Liver (tissue), 9 donors: ENCODE measurements around the gene HLA-DQB1. TPM values are rescaled to one million over a fixed set of nuclear protein-coding genes. Genes with fewer than 3 reads are reported as not detected.
"Not testable (repeated sequence)": the region's sequence is repeated elsewhere in the genome, so short reads cannot be mapped to it uniquely, and the experiment has no call there.

ENCODE experiments used
- DNase-seq: peaks from one replicate; pipeline ENCODE4 v3.0.0-alpha.2; 2017; ENCODE audit warnings: low spot score
- H3K27ac ChIP-seq, 2 donors: one replicate each; pipeline ENCODE4 v1.7.0; 2013; ENCODE audit warnings: inconsistent platforms in 2 of 2, low read length in 2 of 2, control low read depth in 1 of 2, low read depth in 1 of 2, mild to moderate bottlenecking in 1 of 2
- H3K27me3 ChIP-seq, 4 donors: one replicate each; pipeline versions ENCODE4 v1.6.1 to v1.7.0; 2013; ENCODE audit warnings: low read length in 3 of 4, inconsistent platforms in 1 of 4, mild to moderate bottlenecking in 1 of 4, moderate library complexity in 1 of 4; ENCODE audit not compliant: control insufficient read depth in 4 of 4, insufficient read depth in 4 of 4
- H3K36me3 ChIP-seq, 4 donors: one replicate each; pipeline versions ENCODE4 v1.6.1 to v1.7.0; 2013; ENCODE audit warnings: low read length in 3 of 4, mild to moderate bottlenecking in 3 of 4, low read depth in 1 of 4, moderate library complexity in 1 of 4; ENCODE audit not compliant: control insufficient read depth in 4 of 4, insufficient read depth in 3 of 4
- H3K4me1 ChIP-seq, 4 donors: one replicate each; pipeline versions ENCODE4 v1.6.1 to v1.7.0; 2013; ENCODE audit warnings: low read length in 3 of 4, mild to moderate bottlenecking in 3 of 4, moderate library complexity in 1 of 4; ENCODE audit not compliant: control insufficient read depth in 4 of 4, insufficient read depth in 4 of 4
- H3K4me3 ChIP-seq, 3 donors: one replicate each; pipeline versions ENCODE4 v1.6.1 to v1.7.0; 2013; ENCODE audit warnings: low read length in 3 of 3, control low read depth in 1 of 3, low read depth in 1 of 3, mild to moderate bottlenecking in 1 of 3
- H3K9ac ChIP-seq, 2 donors: one replicate each; pipeline ENCODE4 v1.7.0; 2013; ENCODE audit warnings: low read length in 2 of 2, mild to moderate bottlenecking in 2 of 2, moderate library complexity in 2 of 2, control low read depth in 1 of 2, low read depth in 1 of 2
- H3K9me3 ChIP-seq, 4 donors: one replicate each; pipeline versions ENCODE4 v1.6.1 to v1.7.0; 2013; ENCODE audit warnings: low read length in 3 of 4; ENCODE audit not compliant: control insufficient read depth in 4 of 4
- CTCF ChIP-seq: fragments of 150-350 bp; IDR thresholded peaks from 2 replicates; pipeline ENCODE4 v1.5.1; 2017; ENCODE audit warnings: improper control_type of control experiment, low read depth, low read length; ENCODE audit not compliant: missing input control
- EGR1 ChIP-seq, 2 donors: IDR thresholded peaks; 2 replicates each; pipeline ENCODE4 v1.6.1; 2016 to 2018; ENCODE audit warnings: antibody characterized with exemption in 2 of 2, low read depth in 2 of 2
- FOXA1 ChIP-seq: IDR thresholded peaks from 2 replicates; pipeline ENCODE4 v1.6.1; 2016; ENCODE audit warnings: antibody characterized with exemption
- ZBTB33 ChIP-seq: IDR thresholded peaks from 2 replicates; pipeline ENCODE4 v1.6.1; 2016; ENCODE audit warnings: antibody characterized with exemption
- WGBS: extraction: QIAGEN DNeasy Blood & Tissue Kit; methylation state at CpG from one replicate; pipeline ENCODE4 v1.1.7; 2013; 5-methylcytosine and 5-hydroxymethylcytosine counted together
- polyA plus RNA-seq, 2 donors: library from polyadenylated mRNA; stranded (reverse) in 1 of 2; unstranded in 1 of 2; fragments of 200-250 nt in 1 of 2; fragments of >200 nt in 1 of 2; fragmentation: Nextera tagmentation in 1 of 2; extraction: Ambion mirVana in 1 of 2; gene quantifications; one replicate each; pipeline versions ENCODE4 v1.2.1 to v1.2.3, GENCODE V29; 2013 to 2015
- total RNA-seq, 2 donors: library from RNA; depleted of rRNA; stranded (reverse); fragments of >200 nt; gene quantifications; one replicate each; pipeline ENCODE4 v1.2.3, GENCODE V29; 2014
- TF ChIP-seq, protein P1 (sequence below): IDR thresholded peaks from 2 replicates; pipeline ENCODE4 v1.6.1; 2016; ENCODE audit warnings: antibody characterized with exemption, mild to moderate bottlenecking
- donor health status: healthy.
- donor health status: healthy.
- donor health status: healthy.
- donor health status: healthy.
- donor health status: healthy.

Gene HLA-DQB1
- total and polyA plus RNA-seq, 4 donors: 1.9 to 12.4 (median 7.3) TPM

DNA sequence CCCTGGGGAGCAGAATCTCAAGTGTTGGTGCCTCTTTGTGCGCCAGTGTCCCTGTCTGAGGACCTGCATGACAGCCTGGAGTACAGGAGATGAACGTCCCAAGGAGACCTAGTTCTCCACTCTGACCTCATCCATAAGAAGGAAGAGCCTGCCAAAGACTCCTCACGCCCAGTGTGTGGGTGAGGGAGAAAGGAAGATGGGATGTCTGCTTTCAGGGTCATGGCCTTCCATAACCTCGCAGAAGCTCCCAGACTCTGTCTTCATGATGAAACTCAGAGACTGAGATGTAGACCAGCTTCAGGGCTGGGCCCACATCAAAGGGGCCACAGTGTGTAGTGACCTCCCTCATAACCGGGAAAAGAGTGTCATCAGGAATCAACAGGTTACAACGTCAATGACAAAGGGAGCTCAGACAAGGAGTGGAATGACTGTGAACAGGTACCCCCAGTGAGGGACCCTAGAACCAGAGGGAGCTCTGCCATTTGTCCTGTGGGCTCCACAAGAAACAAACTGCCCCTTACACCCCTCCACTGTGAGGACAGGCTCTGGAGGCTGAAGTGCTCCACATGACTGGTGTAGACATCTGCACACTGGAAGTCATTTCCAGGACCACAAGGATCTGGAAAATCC lies 8.1 kb downstream of the HLA-DQB1 start:
- no peak overlapping the region for H3K27ac ChIP-seq
- H3K4me3 ChIP-seq: no peak overlapping the region
- no peak for DNase-seq
- no peaks in the 10 kb centered on the region for H3K9me3 ChIP-seq
- WGBS: 59% methylated on average over 6 of the region's 6 CpGs
- H3K27me3 ChIP-seq: no peaks in the 10 kb centered on the region
- no peak overlapping the region for H3K9ac ChIP-seq
- TF ChIP-seq EGR1 (IDR thresholded peaks at IDR 0.05; ENCODE audit: low read depth in 2 of 2) (no peak), CTCF (no peak), ZBTB33 (no peak), FOXA1 (no peak)
- TF ChIP-seq, protein P1, sequence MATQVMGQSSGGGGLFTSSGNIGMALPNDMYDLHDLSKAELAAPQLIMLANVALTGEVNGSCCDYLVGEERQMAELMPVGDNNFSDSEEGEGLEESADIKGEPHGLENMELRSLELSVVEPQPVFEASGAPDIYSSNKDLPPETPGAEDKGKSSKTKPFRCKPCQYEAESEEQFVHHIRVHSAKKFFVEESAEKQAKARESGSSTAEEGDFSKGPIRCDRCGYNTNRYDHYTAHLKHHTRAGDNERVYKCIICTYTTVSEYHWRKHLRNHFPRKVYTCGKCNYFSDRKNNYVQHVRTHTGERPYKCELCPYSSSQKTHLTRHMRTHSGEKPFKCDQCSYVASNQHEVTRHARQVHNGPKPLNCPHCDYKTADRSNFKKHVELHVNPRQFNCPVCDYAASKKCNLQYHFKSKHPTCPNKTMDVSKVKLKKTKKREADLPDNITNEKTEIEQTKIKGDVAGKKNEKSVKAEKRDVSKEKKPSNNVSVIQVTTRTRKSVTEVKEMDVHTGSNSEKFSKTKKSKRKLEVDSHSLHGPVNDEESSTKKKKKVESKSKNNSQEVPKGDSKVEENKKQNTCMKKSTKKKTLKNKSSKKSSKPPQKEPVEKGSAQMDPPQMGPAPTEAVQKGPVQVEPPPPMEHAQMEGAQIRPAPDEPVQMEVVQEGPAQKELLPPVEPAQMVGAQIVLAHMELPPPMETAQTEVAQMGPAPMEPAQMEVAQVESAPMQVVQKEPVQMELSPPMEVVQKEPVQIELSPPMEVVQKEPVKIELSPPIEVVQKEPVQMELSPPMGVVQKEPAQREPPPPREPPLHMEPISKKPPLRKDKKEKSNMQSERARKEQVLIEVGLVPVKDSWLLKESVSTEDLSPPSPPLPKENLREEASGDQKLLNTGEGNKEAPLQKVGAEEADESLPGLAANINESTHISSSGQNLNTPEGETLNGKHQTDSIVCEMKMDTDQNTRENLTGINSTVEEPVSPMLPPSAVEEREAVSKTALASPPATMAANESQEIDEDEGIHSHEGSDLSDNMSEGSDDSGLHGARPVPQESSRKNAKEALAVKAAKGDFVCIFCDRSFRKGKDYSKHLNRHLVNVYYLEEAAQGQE: no peak
- H3K4me1 ChIP-seq: no peaks in the 10 kb centered on the region
- no peaks in the 10 kb centered on the region for H3K36me3 ChIP-seq

- not testable (repeated sequence) for H3K4me1 ChIP-seq, H3K4me3 ChIP-seq, H3K27ac ChIP-seq, H3K9me3 ChIP-seq, H3K36me3 ChIP-seq, H3K9ac ChIP-seq, H3K27me3 ChIP-seq, DNase-seq
These were observed 8.6 kb downstream of the HLA-DQB1 start for GRCh38 chr6:32657819-32658218.

GRCh38 chr6:32657329-32657728 lies 9.1 kb downstream of the HLA-DQB1 start:
- WGBS: 47% methylated on average over 5 of the region's 6 CpGs
- not testable (repeated sequence) for H3K4me1 ChIP-seq, H3K9ac ChIP-seq, H3K27me3 ChIP-seq, H3K36me3 ChIP-seq, H3K4me3 ChIP-seq, H3K9me3 ChIP-seq, DNase-seq, H3K27ac ChIP-seq
